GM10266 (cell line): ENCODE measurements around the gene AZU1.
A peak's percentile ranks its signal among the peaks of the same experiment; 100 is the strongest.

ENCODE experiments used
- DNase-seq: peaks from one replicate; pipeline ENCODE4 v3.0.0; 2012; ENCODE audit errors: extremely low spot score
- CTCF ChIP-seq: IDR thresholded peaks from 2 replicates; pipeline ENCODE4 v1.5.1; 2012; ENCODE audit warnings: mild to moderate bottlenecking, low read depth; ENCODE audit not compliant: control insufficient read depth, insufficient read depth; ENCODE audit errors: missing control alignments

AZU1 gene

GRCh38 chr19:793806-794205, 33.8 kb upstream of the AZU1 start:
- no peak for DNase-seq

GRCh38 chr19:795073-795611, 32.5 kb upstream of the AZU1 start:
- DNase-seq = no peak
- no peak for TF ChIP-seq CTCF

More at GRCh38 chr19:793806-794205, 33.8 kb upstream of the AZU1 start:
- no peak for TF ChIP-seq CTCF

- DNase-seq = no peak
- no peak for TF ChIP-seq CTCF
These were observed 31.7 kb upstream of the AZU1 start for GRCh38 chr19:795691-796581.

GRCh38 chr19:796692-797527, 30.7 kb upstream of the AZU1 start, which contains the start of gene PTBP1:
TSS of gene PTBP1 (plus strand) at chr19:797452. CDS start at chr19:797498, 46 bp downstream.
- no peak for TF ChIP-seq CTCF
- peak; percentile 100 for DNase-seq

- no peak for TF ChIP-seq CTCF
- DNase-seq = peak; percentile 100
These were observed 29.9 kb upstream of the AZU1 start for GRCh38 chr19:797528-798414.

- peak; percentile 20 for DNase-seq
- TF ChIP-seq CTCF = no peak
These were observed 29.1 kb upstream of the AZU1 start for GRCh38 chr19:798415-799075.
